Natural killer cell (primary cell): ENCODE measurements around the gene FLYWCH1. TPM values are rescaled to one million over a fixed set of nuclear protein-coding genes. Genes with fewer than 3 reads are reported as not detected.

Experiments
- ATAC-seq, 3 donors: fragments of 150-1000 bp in 2 of 3; fragments of 200-7000 bp in 1 of 3; cut with Tn5 transposase; 1 replicate in 1 of 3; 2 replicates in 2 of 3; pipeline ENCODE4 v1.10.0; 2021; ENCODE audit warnings: mild to moderate bottlenecking in 2 of 3, moderate library complexity in 2 of 3
- DNase-seq, 2 donors: peaks; one replicate each; pipeline versions ENCODE4 v3.0.0 to v3.0.0-alpha.2; 2013 to 2021; ENCODE audit warnings: mixed read lengths in 1 of 2
- H3K27ac ChIP-seq: one replicate; pipeline ENCODE4 v1.5.1; 2013; ENCODE audit warnings: mild to moderate bottlenecking, low read length
- H3K27me3 ChIP-seq: one replicate; pipeline ENCODE4 v1.6.1; 2013; ENCODE audit warnings: low read length; ENCODE audit not compliant: control insufficient read depth, insufficient read depth
- H3K36me3 ChIP-seq: one replicate; pipeline ENCODE4 v1.6.1; 2013; ENCODE audit warnings: low read length; ENCODE audit not compliant: control insufficient read depth, insufficient read depth
- H3K4me1 ChIP-seq: one replicate; pipeline ENCODE4 v1.6.1; 2013; ENCODE audit warnings: low read length; ENCODE audit not compliant: control insufficient read depth, insufficient read depth
- H3K4me3 ChIP-seq: one replicate; pipeline ENCODE4 v1.5.1; 2013; ENCODE audit warnings: low read length
- H3K9me3 ChIP-seq: one replicate; pipeline ENCODE4 v1.6.1; 2013; ENCODE audit warnings: low read length; ENCODE audit not compliant: control insufficient read depth, insufficient read depth
- H3K27ac Mint-ChIP-seq, 2 donors: one replicate each; pipeline ENCODE4 v1.8.0; 2022; ENCODE audit warnings: mild to moderate bottlenecking in 2 of 2, mixed read lengths in 2 of 2, moderate library complexity in 1 of 2
- H3K27me3 Mint-ChIP-seq, 2 donors: one replicate each; pipeline ENCODE4 v1.8.0; 2022; ENCODE audit warnings: low read depth in 2 of 2, mixed read lengths in 2 of 2
- H3K36me3 Mint-ChIP-seq: one replicate; pipeline ENCODE4 v1.8.0; 2022; ENCODE audit warnings: mixed read lengths
- H3K4me1 Mint-ChIP-seq, 2 donors: one replicate each; pipeline ENCODE4 v1.8.0; 2022; ENCODE audit warnings: mixed read lengths in 2 of 2
- H3K4me3 Mint-ChIP-seq: one replicate; pipeline ENCODE4 v1.8.0; 2022; ENCODE audit warnings: mild to moderate bottlenecking, moderate library complexity, mixed read lengths
- H3K9me3 Mint-ChIP-seq, 2 donors: one replicate each; pipeline ENCODE4 v1.8.0; 2022; ENCODE audit warnings: mixed read lengths in 2 of 2
- WGBS: methylation state at CpG from one replicate; pipeline ENCODE4 v1.1.7; 2013; ENCODE audit warnings: missing lambda C conversion rate; ENCODE audit not compliant: insufficient coverage; 5-methylcytosine and 5-hydroxymethylcytosine counted together
- intact Hi-C: fragments of 100-400 bp; cut with micrococcal nuclease; formaldehyde crosslinking; loops from one replicate; pipeline ENCODE4 v1.14.2; 2022
- total RNA-seq, 4 donors: library from RNA; stranded (reverse); fragments of 120-200 nt in 1 of 4; gene quantifications; one replicate each; pipeline versions ENCODE4 v1.2.3 to v1.2.4, GENCODE V29; 2013 to 2022
- TF ChIP-seq, protein P1 (sequence below): fragments of 200-600 bp; IDR thresholded peaks from one replicate; pipeline ENCODE4 v1.8.0; 2022; ENCODE audit warnings: antibody characterized with exemption

FLYWCH1 gene
- total RNA-seq, 3 donors from 2014 or later (not counting 1 experiment from before 2014, with no cell fraction given): 85.1 to 148 (median 130) TPM

DNA sequence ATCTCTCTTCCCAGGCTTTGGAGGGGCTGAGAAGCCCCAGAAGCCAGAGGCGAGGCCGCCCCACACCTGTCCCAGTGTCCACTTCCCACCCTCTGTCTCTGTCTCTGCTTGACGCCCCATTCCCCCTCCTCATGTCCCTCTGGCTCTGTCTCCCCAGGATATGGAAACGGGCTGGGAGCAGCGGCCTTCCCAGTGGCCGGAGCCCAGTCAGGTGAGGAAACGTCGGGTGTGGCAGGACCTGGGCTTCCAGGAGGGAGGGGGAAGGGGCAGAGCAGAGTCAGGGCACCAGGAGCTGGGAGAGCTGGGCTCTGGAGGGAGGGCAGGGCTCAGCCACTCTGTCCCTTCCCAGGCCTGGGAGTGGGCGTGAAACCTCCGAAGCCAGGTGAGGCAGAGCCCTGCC is 79.2 kb downstream of the FLYWCH1 start:
- H3K4me1 ChIP-seq: no peaks in the 10 kb centered on the region
- no peak overlapping the region for H3K4me3 ChIP-seq
- H3K9me3 Mint-ChIP-seq: no peaks in the 10 kb centered on the region
- TF ChIP-seq, protein P1, sequence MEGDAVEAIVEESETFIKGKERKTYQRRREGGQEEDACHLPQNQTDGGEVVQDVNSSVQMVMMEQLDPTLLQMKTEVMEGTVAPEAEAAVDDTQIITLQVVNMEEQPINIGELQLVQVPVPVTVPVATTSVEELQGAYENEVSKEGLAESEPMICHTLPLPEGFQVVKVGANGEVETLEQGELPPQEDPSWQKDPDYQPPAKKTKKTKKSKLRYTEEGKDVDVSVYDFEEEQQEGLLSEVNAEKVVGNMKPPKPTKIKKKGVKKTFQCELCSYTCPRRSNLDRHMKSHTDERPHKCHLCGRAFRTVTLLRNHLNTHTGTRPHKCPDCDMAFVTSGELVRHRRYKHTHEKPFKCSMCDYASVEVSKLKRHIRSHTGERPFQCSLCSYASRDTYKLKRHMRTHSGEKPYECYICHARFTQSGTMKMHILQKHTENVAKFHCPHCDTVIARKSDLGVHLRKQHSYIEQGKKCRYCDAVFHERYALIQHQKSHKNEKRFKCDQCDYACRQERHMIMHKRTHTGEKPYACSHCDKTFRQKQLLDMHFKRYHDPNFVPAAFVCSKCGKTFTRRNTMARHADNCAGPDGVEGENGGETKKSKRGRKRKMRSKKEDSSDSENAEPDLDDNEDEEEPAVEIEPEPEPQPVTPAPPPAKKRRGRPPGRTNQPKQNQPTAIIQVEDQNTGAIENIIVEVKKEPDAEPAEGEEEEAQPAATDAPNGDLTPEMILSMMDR: no peak
- H3K36me3 Mint-ChIP-seq: no peaks in the 10 kb centered on the region
- no peaks in the 10 kb centered on the region for H3K27me3 ChIP-seq
- H3K4me1 Mint-ChIP-seq: no peaks in the 10 kb centered on the region
- no peak overlapping the region for H3K27ac Mint-ChIP-seq
- no peaks in the 10 kb centered on the region for H3K9me3 ChIP-seq
- H3K36me3 ChIP-seq: no peaks in the 10 kb centered on the region
- intact Hi-C loops: no loop called here
- no peak overlapping the region for H3K4me3 Mint-ChIP-seq
- WGBS: 78% methylated on average over 10 of the region's 10 CpGs
- H3K27me3 Mint-ChIP-seq: no peaks in the 10 kb centered on the region
- no peak overlapping the region for H3K27ac ChIP-seq
- ATAC-seq (no peak), DNase-seq (no peak)

DNA sequence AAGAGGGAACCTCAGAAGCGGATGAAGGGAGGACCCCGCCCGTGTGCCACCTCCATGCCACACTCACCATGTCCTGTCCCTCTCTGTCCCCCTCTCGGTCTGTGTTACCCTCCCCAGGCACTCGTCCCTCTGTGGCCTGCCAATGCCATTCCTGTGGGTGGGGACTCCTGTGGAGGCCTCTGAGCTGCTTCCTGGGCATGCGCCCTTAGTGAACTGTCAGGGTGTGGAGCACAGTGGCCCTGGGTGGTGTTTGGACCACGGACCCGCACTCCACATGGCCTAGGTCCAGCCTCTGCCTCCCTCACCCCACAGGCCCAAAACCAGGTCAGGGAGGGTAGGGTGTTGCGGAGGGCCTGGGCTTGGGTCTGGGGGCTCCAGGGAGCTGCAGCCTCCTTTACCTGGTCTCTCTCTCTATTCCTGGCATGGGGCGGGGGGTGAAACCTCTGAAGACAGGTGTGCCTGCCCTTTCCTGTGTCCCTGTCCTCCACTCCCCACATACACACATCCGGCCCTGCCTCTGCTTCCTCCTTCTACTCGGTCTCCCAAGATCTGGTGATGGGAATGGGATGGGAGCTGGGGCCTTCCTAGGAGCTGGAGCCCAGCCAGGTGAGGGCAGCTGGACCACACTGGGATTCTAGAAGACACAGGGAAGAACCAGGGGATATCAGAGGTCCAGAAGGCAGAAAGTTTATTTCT is 80.0 kb downstream of the FLYWCH1 start:
- ATAC-seq: no peak
- 84% methylated on average over 8 of the region's 12 CpGs for WGBS
- no peak for DNase-seq
- Histone ChIP-seq H3K4me1 (no peaks in the 10 kb centered on the region), H3K36me3 (no peaks in the 10 kb centered on the region), H3K4me3 (no peak overlapping the region), H3K27ac (no peak overlapping the region), H3K27me3 (no peaks in the 10 kb centered on the region), H3K9me3 (no peaks in the 10 kb centered on the region)
- H3K9me3 Mint-ChIP-seq: no peaks in the 10 kb centered on the region
- TF ChIP-seq, protein P1: no peak
- H3K4me1 Mint-ChIP-seq: no peaks in the 10 kb centered on the region
- no peaks in the 10 kb centered on the region for H3K36me3 Mint-ChIP-seq
- H3K27me3 Mint-ChIP-seq: no peaks in the 10 kb centered on the region
- no peak overlapping the region for H3K4me3 Mint-ChIP-seq
- no peak overlapping the region for H3K27ac Mint-ChIP-seq
- intact Hi-C loops: no loop called here

DNA sequence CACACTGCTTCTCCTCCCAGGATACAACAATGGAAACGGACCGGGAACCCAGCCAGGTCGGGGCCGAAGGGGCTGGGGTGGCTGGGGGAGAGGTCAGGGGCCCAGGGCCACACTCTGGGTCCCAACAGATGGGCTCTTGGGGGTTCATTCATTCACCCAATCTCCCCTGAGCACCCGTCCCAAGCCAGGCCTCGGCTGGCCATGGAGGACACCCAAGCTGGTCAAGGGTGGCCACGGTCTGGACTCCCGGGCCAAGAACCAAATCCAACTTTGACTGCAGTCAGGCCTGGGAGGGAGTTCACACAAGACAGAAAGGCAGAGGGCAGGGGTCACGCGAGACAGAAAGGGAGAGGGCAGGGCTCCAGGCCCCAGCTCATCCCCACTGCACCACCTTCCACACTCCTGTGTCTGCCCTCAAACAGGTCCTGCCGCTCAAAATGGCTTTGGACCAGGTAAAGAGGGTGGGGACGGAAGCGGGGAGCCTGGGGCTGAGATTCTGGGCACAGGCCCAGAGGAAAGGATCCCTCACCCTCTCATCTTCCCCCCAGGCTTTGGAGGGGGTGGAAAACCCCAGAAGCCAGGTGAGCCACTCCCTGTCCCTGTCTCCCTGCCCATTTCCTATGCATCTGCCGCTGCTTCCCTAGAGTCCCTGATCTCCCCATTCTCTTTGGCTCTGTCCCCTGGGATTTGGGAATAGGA is 80.8 kb downstream of the FLYWCH1 start:
- Mint-ChIP-seq H3K36me3 (no peaks in the 10 kb centered on the region), H3K9me3 (no peaks in the 10 kb centered on the region), H3K4me1 (no peaks in the 10 kb centered on the region), H3K27me3 (no peaks in the 10 kb centered on the region), H3K4me3 (no peak overlapping the region), H3K27ac (no peak overlapping the region)
- WGBS: 97% methylated on average over 12 of the region's 14 CpGs
- ATAC-seq (no peak), DNase-seq (no peak)
- intact Hi-C loops: no loop called here
- Histone ChIP-seq H3K27me3 (no peaks in the 10 kb centered on the region), H3K27ac (no peak overlapping the region), H3K36me3 (no peaks in the 10 kb centered on the region), H3K4me3 (no peak overlapping the region), H3K4me1 (no peaks in the 10 kb centered on the region), H3K9me3 (no peaks in the 10 kb centered on the region)
- TF ChIP-seq, protein P1: no peak
